ENCODE results near the gene NDUFS6.
"Not testable (repeated sequence)": the region's sequence is repeated elsewhere in the genome, so short reads cannot be mapped to it uniquely, and the experiment has no call there.

DNA sequence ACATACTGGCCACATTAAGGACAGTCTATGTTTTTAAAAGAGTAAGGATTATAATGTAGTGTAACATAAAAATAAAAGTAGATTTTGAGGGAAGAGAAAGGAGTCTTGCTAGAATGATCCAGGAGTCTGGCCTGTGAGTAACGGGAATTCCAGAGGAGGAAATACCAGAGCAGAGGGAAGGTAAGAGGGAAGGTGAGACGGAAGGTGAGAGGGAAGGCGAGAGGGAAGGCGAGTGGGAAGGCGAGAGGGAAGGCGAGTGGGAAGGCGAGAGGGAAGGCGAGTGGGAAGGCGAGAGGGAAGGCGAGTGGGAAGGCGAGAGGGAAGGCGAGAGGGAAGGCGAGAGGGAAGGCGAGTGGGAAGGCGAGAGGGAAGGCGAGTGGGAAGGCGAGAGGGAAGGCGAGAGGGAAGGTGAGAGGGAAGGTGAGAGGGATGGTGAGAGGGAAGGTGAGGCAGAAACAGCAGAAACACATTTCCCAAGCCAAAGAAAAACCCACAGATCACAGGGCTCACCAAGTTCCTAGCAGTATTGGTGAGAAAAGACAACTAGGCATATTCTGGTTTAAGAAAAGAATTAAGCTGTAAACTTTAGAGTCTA is 15.4 kb downstream of the NDUFS6 start:
- TF ChIP-seq, protein P1, sequence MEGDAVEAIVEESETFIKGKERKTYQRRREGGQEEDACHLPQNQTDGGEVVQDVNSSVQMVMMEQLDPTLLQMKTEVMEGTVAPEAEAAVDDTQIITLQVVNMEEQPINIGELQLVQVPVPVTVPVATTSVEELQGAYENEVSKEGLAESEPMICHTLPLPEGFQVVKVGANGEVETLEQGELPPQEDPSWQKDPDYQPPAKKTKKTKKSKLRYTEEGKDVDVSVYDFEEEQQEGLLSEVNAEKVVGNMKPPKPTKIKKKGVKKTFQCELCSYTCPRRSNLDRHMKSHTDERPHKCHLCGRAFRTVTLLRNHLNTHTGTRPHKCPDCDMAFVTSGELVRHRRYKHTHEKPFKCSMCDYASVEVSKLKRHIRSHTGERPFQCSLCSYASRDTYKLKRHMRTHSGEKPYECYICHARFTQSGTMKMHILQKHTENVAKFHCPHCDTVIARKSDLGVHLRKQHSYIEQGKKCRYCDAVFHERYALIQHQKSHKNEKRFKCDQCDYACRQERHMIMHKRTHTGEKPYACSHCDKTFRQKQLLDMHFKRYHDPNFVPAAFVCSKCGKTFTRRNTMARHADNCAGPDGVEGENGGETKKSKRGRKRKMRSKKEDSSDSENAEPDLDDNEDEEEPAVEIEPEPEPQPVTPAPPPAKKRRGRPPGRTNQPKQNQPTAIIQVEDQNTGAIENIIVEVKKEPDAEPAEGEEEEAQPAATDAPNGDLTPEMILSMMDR (IDR thresholded peaks at IDR 0.05), result not testable (repeated sequence)
- TF ChIP-seq POLR2AphosphoS5, POLR2A, EP300 (IDR thresholded peaks at IDR 0.05): not testable (repeated sequence)
